ENCODE results near the gene PROX1. TPM values are rescaled to one million over a fixed set of nuclear protein-coding genes. Genes with fewer than 3 reads are reported as not detected.

PROX1 gene
- total and polyA plus RNA-seq, 11 donors = 6.9 to 145 (median 64.4) TPM

DNA sequence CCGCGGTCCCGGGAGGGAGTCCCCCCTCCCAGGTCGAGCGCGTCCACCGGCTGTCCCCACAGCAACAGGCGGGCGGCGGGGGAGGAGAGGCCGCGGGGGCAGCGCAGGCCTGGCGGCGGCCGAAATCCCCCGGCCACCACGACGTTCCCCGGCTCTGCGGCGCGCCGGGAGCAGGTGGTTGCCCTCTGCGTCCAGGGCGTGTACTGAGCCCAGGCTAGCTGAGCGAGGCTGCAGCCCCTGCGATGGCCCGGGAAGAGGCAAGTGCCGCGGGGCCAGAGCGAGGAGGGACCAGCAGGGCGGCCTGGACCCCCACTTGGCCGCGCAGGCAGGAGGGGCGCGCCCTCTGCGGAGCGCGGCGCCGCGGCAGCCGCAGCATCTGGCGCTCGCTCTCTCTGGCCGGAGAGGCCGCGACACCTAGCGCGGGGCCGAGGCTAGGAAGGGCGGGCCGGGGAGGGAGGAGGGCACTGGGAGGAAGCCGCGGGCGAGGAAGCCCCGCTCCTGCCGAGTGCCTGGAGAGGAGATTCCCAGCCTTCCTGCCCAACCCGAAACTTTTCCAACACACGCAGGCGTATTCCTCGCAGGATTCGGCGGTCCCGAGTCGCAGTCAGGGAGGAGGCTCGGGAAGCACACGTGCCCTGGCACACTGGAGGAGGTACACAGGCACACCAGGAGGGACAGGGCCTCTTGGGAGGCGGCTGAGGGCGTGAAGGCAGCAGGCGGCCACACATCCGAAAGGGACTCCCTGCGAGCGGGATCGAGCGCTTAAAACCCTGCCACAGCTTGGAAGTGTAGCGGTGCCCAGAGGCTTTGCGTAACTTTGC is 4.9 kb upstream of the PROX1 start:
- TF ChIP-seq, protein P1, sequence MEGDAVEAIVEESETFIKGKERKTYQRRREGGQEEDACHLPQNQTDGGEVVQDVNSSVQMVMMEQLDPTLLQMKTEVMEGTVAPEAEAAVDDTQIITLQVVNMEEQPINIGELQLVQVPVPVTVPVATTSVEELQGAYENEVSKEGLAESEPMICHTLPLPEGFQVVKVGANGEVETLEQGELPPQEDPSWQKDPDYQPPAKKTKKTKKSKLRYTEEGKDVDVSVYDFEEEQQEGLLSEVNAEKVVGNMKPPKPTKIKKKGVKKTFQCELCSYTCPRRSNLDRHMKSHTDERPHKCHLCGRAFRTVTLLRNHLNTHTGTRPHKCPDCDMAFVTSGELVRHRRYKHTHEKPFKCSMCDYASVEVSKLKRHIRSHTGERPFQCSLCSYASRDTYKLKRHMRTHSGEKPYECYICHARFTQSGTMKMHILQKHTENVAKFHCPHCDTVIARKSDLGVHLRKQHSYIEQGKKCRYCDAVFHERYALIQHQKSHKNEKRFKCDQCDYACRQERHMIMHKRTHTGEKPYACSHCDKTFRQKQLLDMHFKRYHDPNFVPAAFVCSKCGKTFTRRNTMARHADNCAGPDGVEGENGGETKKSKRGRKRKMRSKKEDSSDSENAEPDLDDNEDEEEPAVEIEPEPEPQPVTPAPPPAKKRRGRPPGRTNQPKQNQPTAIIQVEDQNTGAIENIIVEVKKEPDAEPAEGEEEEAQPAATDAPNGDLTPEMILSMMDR (IDR thresholded peaks at IDR 0.05) = peak in 4 of 12 donors; percentile 0 to 34 (median 21)
- TF ChIP-seq POLR2A (IDR thresholded peaks at IDR 0.05) = no peak
- H3K4me3 ChIP-seq = peak overlapping the region; percentile 16 to 59 (median 44)
- H3K9me3 ChIP-seq = no peaks in the 10 kb centered on the region
- H3K27me3 ChIP-seq = peaks cover 6 to 94% (median 59%) of the 10 kb centered on the region in 9 donors
- peaks cover 0 to 33% (median 10%) of the 10 kb centered on the region in 12 donors for H3K4me1 ChIP-seq
- intact Hi-C loops (cut with DNase I) = loop anchor here in 8 of 10 donors (2.0 to 10.0 kb wide), 6 partner anchors 132 to 858 kb away; no protein-coding TSS in a partner anchor
- DNase-seq (peak in 4 of 5 donors; percentile 35 to 70 (median 40)), ATAC-seq (peak; percentile 38 to 76 (median 58))
- no peak overlapping the region for H3K27ac ChIP-seq
- WGBS, 4 donors = 2 to 3% (median 2%) methylated on average over 12 to 79 of the region's 79 CpGs
- H3K36me3 ChIP-seq = no peaks in the 10 kb centered on the region

DNA sequence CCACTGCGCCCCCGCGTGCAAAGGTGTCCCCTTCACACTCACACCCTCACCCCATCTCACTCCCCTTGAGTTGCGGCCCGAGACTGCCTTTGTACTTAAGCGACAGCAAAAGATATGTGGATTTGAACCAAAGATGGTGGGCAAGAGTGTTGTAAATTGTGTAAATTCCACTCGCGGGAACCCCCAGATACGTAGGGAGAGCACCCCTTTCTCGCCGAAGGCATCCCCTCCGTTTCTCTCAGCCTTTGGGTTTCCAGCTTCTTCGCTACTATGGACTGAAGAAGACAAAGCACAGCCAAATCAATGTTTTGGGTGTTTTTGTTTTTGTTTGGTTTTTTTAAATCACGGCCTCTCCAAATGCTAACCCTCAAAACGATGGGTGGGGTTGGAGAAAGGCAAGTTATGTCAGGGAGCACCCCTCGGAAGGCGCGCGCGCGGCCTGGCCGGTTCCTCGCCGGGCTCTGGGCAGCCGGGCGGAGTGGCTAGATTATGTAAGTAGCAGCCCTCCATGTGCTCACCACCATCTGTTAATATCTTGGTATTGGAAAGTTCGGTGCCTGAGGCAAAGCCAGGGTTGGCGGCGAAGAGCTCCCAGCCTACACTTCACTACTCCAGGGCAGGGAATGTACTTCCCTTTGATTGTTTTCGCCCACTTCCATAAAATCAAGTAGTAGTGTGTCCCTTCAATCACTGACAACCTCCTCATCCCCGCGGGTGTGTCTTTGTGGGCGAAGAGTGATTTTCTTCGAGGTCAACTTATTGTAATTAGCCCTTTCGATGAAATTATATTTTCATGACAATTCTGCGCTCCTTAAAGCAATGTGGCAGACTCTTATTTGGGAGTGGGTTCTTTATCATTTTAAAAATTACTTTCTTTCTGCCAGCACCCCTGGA is 4.0 kb upstream of the PROX1 start:
- Histone ChIP-seq H3K4me1 (peaks cover 0 to 33% (median 10%) of the 10 kb centered on the region in 12 donors), H3K27me3 (peaks cover 6 to 88% (median 58%) of the 10 kb centered on the region in 9 donors), H3K27ac (no peak overlapping the region), H3K9me3 (no peaks in the 10 kb centered on the region), H3K36me3 (no peaks in the 10 kb centered on the region), H3K4me3 (peak overlapping the region in 9 of 12 donors; percentile 16 to 59 (median 47))
- TF ChIP-seq, protein P1 (IDR thresholded peaks at IDR 0.05) = no peak
- TF ChIP-seq POLR2A (IDR thresholded peaks at IDR 0.05) = no peak
- intact Hi-C loops (cut with DNase I) = loop anchor here in 8 of 10 donors (2.0 to 10.0 kb wide), 6 partner anchors 131 to 859 kb away; no protein-coding TSS in a partner anchor
- ATAC-seq = no peak
- DNase-seq = no peak
- WGBS, 4 donors = 42 to 49% (median 44%) methylated on average over 36 of the region's 36 CpGs

DNA sequence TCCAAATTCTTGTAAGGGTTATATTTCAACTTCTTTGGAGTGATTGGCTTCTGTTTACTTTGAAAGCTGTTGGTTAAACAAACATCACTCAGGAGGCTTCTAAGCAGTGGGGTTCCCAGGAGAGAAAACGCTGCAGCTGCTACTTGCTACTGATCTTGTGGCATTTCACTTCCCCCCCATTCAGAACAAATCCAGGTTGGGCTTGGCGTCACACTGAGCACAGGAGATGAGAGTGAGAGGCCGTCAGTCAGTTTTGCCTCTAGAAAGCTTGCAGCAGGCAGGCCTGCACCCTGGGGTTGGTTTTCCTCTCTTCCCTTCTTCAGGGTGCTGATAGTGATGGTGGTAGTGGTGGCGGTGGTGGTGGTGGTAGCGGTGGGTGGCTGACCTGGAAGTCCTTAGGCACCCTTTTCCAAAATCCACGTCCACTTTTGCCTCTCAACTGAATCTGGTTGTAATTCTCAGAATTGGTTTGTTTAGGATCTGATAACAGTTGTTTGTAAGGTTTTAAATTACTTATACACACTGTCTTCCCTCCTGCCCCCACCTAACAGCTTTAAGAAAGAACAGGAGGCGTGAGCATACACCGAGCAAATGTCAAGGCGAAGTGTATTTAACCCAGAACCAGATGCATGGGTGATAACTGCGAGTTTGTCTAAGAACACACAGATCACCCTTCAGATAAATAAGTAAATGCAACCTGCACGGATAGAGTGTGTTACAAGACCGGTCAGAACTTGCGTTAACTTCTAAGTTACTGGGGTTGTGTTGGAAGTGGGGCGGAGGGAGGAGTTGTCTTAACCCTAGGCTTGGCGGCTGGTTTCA is 3.2 kb upstream of the PROX1 start:
- 56 to 67% (median 63%) methylated on average over 15 of the region's 15 CpGs for WGBS, 4 donors
- Histone ChIP-seq H3K27ac (no peak overlapping the region), H3K4me3 (peak overlapping the region in 3 of 12 donors; percentile 30 to 83 (median 32)), H3K4me1 (peaks cover 0 to 33% (median 10%) of the 10 kb centered on the region in 12 donors), H3K36me3 (no peaks in the 10 kb centered on the region), H3K9me3 (no peaks in the 10 kb centered on the region), H3K27me3 (peaks cover 6 to 88% (median 54%) of the 10 kb centered on the region in 9 donors)
- ATAC-seq = no peak
- DNase-seq = no peak
- no peak for TF ChIP-seq POLR2A (IDR thresholded peaks at IDR 0.05)
- TF ChIP-seq, protein P1 (IDR thresholded peaks at IDR 0.05) = no peak
- intact Hi-C loops (cut with DNase I) = loop anchor here in 9 of 10 donors (5.0 to 10.0 kb wide), 9 partner anchors 43 to 860 kb away; no protein-coding TSS in a partner anchor
